HG02973 (cell line): ENCODE data around the gene PGS1.

ENCODE experiments used
- ATAC-seq: cut with Tn5 transposase; IDR thresholded peaks from one replicate; pipeline ENCODE4 v1.9.1; 2021; ENCODE audit warnings: moderate library complexity; ENCODE audit not compliant: unreplicated experiment

The PGS1 gene

DNA sequence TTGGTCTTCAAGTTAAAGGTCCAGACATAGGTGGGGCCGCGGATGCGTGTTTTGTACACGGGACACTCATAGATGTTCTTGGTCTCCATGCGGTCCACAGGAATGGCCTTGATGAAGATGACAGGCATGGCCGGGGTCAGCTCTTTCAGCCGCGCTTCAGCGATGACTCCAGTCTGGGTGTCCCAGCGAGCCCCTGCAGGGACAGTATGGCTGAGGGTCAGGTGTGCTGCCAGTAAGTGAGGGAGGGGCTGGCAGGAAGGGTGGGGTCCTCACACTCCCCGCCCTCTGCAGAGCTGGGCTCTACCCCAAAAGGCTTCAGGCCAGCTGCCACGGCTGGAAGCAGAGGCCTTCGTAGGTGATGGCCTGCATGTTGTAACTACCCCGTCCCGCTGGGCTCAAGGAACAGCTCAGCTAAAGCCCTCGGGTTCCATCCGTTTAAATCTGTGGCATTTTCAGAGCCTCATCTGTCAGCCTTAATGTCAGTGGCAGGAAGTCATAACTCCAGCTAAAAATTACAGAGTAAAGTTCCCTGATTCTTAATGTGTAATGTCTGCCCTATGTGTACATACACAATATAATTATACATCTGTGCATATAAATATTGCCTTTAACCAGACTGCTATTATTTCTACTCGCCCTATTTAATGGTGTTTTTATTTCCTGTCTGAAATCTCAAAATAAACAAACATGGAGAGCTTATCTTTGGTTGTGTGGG is 45.7 kb downstream of the PGS1 start:
- no peak for ATAC-seq

DNA sequence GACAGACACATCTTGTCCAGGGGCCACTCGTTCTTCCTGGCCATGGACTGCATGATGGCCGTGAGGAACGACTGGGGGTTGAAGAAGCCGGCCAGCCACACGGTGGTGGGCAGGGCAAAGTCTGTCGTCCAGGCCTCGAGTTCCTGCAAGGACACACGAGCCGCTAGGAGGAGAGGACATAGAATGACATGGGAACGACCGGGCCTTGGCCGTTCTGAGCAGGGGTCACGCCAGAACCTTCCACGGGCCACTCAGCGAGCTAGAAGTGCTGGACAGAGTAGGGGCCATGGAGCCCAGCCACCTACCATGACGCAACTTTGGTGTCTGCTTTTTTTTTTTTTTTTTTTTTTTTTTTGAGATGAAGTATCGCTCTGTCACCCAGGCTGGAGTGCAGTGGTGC is 47.0 kb downstream of the PGS1 start:
- no peak for ATAC-seq

- no peak for ATAC-seq
Measured at GRCh38 chr17:78426293-78426879, 47.9 kb downstream of the PGS1 start.

- no peak for ATAC-seq
Measured at GRCh38 chr17:78427140-78427539, 48.7 kb downstream of the PGS1 start.

- no peak for ATAC-seq
Measured at GRCh38 chr17:78428025-78428575, 49.7 kb downstream of the PGS1 start.

DNA sequence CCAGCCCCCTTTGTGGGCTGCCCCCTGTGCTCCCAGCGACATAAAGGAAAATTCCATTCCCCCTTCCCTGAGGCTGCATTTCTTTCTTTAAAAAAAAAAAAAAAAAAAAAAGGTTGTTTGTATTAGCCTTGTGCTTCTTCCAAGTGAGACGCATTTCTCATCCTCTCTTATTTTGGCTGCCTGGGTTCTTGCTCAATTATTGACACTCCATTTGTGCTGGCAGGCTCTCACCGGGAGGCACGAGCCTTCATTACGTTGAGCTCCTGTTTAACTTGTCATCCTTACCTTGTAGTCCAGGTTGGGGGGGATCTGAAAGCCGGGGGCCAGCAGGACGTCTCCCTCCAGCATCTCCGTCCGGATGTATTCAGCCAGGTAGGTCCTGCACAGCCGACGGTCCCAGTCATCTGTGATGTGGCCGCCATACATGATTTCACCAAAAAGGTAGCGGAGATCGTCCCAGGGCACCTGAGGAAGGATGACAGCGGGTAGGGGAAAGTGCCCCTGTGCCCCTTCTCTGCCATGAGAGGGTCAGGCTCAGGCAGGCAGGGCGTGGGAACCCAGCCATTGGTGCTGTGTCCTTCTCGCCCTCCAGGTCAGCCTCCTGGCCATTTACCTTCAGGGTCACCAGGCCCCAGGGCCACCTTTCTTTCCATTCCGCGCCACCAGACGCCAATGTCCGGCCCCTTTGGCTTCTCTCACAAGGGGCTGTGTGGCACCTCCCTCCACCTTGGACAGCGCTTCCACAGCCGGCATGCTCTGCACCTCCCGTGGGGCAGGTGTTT is 50.6 kb downstream of the PGS1 start:
- ATAC-seq, result no peak

DNA sequence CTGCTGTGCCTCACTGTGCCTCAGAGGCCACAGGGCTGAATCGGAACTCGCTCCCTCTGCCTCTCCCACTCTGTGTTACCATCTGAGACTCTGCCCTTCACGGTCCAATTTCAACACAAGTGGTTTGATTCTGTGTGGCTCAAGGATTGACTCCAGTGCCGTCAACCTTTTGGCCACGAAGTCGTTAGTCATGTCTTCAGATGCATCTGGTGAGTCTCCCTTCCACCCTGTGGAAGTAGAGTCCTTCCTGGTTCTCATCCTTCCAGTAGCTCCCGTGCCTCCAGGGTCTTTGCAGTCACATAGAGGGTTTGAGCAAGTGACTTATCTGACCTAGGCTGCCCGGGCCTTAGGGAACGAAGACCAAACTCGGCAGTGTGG is 51.2 kb downstream of the PGS1 start:
- no peak for ATAC-seq

GRCh38 chr17:78430892-78431691 is 52.6 kb downstream of the PGS1 start:
- no peak for ATAC-seq

DNA sequence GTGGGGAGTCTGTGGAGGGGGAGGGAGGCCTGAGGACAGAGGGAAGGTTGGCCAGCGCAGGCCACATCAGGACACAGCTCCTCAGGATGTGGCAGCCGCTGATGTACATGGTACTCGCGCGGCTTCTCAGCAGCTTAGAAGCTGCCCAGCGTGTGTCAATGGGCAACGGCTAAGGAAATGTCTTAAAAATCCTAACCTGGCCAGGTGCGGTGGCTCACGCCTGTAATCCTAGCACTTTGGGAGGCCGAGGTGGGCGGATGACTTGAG is 53.2 kb downstream of the PGS1 start:
- ATAC-seq, result no peak

GRCh38 chr17:78432226-78433012 is 54.0 kb downstream of the PGS1 start:
- no peak for ATAC-seq

DNA sequence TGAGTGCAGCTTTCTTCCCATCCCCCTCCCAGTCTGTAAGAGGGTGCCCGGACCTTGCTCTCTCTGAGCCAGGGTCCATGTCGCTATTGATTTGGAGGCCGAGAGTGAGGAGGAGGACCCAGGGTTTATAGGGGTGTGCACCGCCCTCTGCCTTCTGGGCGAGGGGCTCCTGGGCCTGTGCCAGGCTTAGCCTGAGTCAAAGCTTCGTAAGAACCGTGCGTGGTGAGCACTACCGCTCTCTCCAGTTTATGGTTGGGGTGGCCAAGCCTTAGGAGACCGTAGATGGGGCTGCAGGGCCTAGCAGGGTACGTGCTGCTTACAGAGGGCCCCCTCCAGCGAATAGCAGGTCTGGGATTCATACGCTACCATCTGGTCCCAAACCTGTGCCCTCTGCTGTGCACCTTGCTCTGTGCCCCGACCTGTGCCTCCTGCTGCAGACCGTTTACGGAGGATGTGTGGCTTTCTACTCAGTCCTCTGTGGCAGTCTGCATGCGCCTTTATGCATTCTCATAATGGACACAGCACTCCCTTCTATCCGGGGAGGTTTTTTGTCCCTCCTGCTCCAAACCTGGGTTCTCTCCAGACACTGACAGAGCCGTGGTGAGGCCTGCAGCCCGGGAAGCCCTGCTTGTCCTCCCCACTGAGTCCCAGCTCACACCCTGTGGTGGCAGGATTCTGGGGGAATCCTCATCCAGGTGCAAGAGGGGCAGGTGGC is 54.7 kb downstream of the PGS1 start:
- ATAC-seq, result no peak

GRCh38 chr17:78433780-78434335 is 55.4 kb downstream of the PGS1 start:
- no peak for ATAC-seq

- no peak for ATAC-seq
Measured at GRCh38 chr17:78434455-78435329, 56.2 kb downstream of the PGS1 start.

- ATAC-seq, result no peak
Measured at GRCh38 chr17:78435330-78436005, 57.0 kb downstream of the PGS1 start.

DNA sequence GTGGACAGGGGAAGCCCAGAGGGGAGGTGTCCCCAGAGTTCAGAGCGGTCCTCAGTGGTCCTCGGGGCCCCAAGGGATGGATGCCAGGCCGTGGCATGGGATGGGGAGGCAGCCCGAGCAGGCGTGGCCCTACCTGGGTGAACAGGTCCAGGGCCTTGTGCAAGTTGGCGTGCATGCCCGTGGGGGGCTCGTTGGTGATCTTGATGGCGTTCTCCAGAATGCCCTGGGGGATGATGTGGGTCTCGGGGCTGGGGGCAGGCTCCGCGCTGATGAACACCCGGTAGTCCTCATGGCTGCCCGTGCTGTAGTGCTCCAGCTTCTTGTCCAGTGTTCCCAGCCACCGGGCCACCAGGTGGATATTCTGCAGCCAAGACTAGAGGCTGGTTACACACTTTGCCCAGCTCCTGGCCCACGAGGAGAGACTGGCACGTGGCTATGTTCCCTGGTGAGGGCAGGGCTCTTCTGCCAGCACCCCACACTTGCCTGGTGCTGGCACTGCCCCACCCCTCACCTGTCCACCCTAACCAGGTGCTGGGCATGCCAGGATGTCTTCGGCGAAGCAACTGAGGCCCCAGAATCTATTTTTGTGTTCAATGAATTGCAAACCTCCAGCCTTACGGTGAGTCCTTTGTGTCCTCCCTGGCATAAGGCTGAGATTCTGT is 59.2 kb downstream of the PGS1 start:
- ATAC-seq, result no peak

GRCh38 chr17:78438271-78438691 is 59.8 kb downstream of the PGS1 start:
- no peak for ATAC-seq

DNA sequence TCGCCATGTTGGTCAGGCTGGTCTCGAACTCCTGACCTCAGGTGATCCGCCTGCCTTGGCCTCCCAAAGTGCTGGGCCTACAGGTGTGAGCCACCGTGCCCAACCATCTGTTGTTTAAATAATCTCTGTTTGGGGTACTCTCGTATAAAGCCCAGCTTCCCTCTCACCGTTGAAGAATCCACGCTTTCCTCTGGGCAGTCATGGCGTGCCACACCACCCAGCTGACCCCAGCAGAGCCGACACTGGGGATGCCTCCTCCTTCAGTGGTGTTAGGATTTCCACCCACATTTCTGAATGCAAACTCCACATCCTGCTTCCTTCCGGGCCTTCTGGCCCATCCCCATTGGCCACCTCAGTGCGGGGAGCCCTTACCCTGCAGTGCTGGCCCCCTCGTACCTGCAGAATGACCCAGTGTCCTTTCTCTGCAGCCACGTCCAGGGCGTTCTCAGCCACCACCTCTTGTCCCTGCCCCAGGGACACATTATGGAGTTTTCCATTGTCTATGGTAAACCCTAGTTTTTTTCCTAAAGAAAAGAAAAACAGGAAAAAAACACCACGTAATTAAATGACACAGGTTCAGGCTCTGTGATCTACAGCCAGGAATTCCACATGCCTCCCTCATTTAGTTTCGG is 60.4 kb downstream of the PGS1 start:
- no peak for ATAC-seq
